Measurements from ENCODE around the gene TSHZ2.

TSHZ2 gene

GRCh38 chr20:53050338-53050737, 78.2 kb downstream of the TSHZ2 start:
- no peaks in the 10 kb centered on the region for H3K4me1 ChIP-seq (ENCODE audit: low read length)
- no peaks in the 10 kb centered on the region for H3K9me3 ChIP-seq (ENCODE audit: insufficient read depth, low read length)
- no peak overlapping the region for H3K9ac ChIP-seq (ENCODE audit: low read length)
- H3K36me3 ChIP-seq (replicated peaks; ENCODE audit: low read depth, low read length), result no peaks in the 10 kb centered on the region
- no peak overlapping the region for H3K4me3 ChIP-seq (ENCODE audit: low read length)
- no peak overlapping the region for H2AFZ ChIP-seq (ENCODE audit: low read depth, low read length)
- TF ChIP-seq CTCF (IDR thresholded peaks at IDR 0.05; ENCODE audit: low read depth, low read length) (no peak), EZH2phosphoT487 (IDR thresholded peaks at IDR 0.05; ENCODE audit: low read depth) (no peak)
- H3K4me2 ChIP-seq (ENCODE audit: low read length), result no peak overlapping the region
- no peaks in the 10 kb centered on the region for H3K79me2 ChIP-seq (ENCODE audit: low read length)
- no peak overlapping the region for H3K27ac ChIP-seq (ENCODE audit: low read length)
- H3K27me3 ChIP-seq (ENCODE audit: low read depth, low read length), result no peaks in the 10 kb centered on the region
- H4K20me1 ChIP-seq (ENCODE audit: insufficient read depth, low read length), result no peaks in the 10 kb centered on the region

GRCh38 chr20:53052380-53052779, 80.2 kb downstream of the TSHZ2 start:
- no peak overlapping the region for H2AFZ ChIP-seq (ENCODE audit: low read depth, low read length)
- no peaks in the 10 kb centered on the region for H3K79me2 ChIP-seq (ENCODE audit: low read length)
- TF ChIP-seq EZH2phosphoT487 (IDR thresholded peaks at IDR 0.05; ENCODE audit: low read depth) (no peak), CTCF (IDR thresholded peaks at IDR 0.05; ENCODE audit: low read depth, low read length) (no peak)
- H3K36me3 ChIP-seq (replicated peaks; ENCODE audit: low read depth, low read length), result no peaks in the 10 kb centered on the region
- H3K4me2 ChIP-seq (ENCODE audit: low read length), result no peak overlapping the region
- no peaks in the 10 kb centered on the region for H3K27me3 ChIP-seq (ENCODE audit: low read depth, low read length)
- H3K9me3 ChIP-seq (ENCODE audit: insufficient read depth, low read length), result no peaks in the 10 kb centered on the region
- H3K4me1 ChIP-seq (ENCODE audit: low read length), result no peaks in the 10 kb centered on the region
- H3K9ac ChIP-seq (ENCODE audit: low read length), result no peak overlapping the region
- H3K27ac ChIP-seq (ENCODE audit: low read length), result no peak overlapping the region
- no peak overlapping the region for H3K4me3 ChIP-seq (ENCODE audit: low read length)
- H4K20me1 ChIP-seq (ENCODE audit: insufficient read depth, low read length), result no peaks in the 10 kb centered on the region

GRCh38 chr20:53053595-53053994, 81.4 kb downstream of the TSHZ2 start:
- H3K9ac ChIP-seq (ENCODE audit: low read length), result no peak overlapping the region

GRCh38 chr20:53055367-53056067, 83.4 kb downstream of the TSHZ2 start:
- Histone ChIP-seq H3K36me3 (replicated peaks; ENCODE audit: low read depth, low read length) (no peaks in the 10 kb centered on the region), H3K4me2 (ENCODE audit: low read length) (no peak overlapping the region), H3K4me3 (ENCODE audit: low read length) (no peak overlapping the region), H2AFZ (ENCODE audit: low read depth, low read length) (no peak overlapping the region), H4K20me1 (ENCODE audit: insufficient read depth, low read length) (no peaks in the 10 kb centered on the region), H3K79me2 (ENCODE audit: low read length) (no peaks in the 10 kb centered on the region), H3K9ac (ENCODE audit: low read length) (no peak overlapping the region), H3K27me3 (ENCODE audit: low read depth, low read length) (no peaks in the 10 kb centered on the region), H3K27ac (ENCODE audit: low read length) (no peak overlapping the region), H3K4me1 (ENCODE audit: low read length) (no peaks in the 10 kb centered on the region), H3K9me3 (ENCODE audit: insufficient read depth, low read length) (no peaks in the 10 kb centered on the region)
- TF ChIP-seq EZH2phosphoT487 (IDR thresholded peaks at IDR 0.05; ENCODE audit: low read depth), result no peak
- no peak for TF ChIP-seq CTCF (IDR thresholded peaks at IDR 0.05; ENCODE audit: low read depth, low read length)

More at GRCh38 chr20:53053595-53053994, 81.4 kb downstream of the TSHZ2 start:
- no peaks in the 10 kb centered on the region for H3K79me2 ChIP-seq (ENCODE audit: low read length)
- no peak overlapping the region for H3K4me3 ChIP-seq (ENCODE audit: low read length)
- no peak overlapping the region for H2AFZ ChIP-seq (ENCODE audit: low read depth, low read length)
- no peaks in the 10 kb centered on the region for H3K36me3 ChIP-seq (replicated peaks; ENCODE audit: low read depth, low read length)
- H3K4me1 ChIP-seq (ENCODE audit: low read length), result no peaks in the 10 kb centered on the region
- H4K20me1 ChIP-seq (ENCODE audit: insufficient read depth, low read length), result no peaks in the 10 kb centered on the region
- H3K9me3 ChIP-seq (ENCODE audit: insufficient read depth, low read length), result no peaks in the 10 kb centered on the region
- H3K27me3 ChIP-seq (ENCODE audit: low read depth, low read length), result no peaks in the 10 kb centered on the region
- no peak overlapping the region for H3K4me2 ChIP-seq (ENCODE audit: low read length)
- TF ChIP-seq CTCF (IDR thresholded peaks at IDR 0.05; ENCODE audit: low read depth, low read length), result no peak
- no peak for TF ChIP-seq EZH2phosphoT487 (IDR thresholded peaks at IDR 0.05; ENCODE audit: low read depth)
- no peak overlapping the region for H3K27ac ChIP-seq (ENCODE audit: low read length)
